K562 (cell line): ENCODE results near the gene TBC1D17. TPM values are rescaled to one million over a fixed set of nuclear protein-coding genes. Genes with fewer than 3 reads are reported as not detected.
A peak's percentile ranks its signal among the peaks of the same experiment; 100 is the strongest.

Source experiments
- CREB1 ChIP-seq, 2 experiments: sonication (generic) in 1 of 2; formaldehyde crosslinking in 1 of 2; IDR thresholded peaks; 2 replicates each; pipeline versions ENCODE4 v1.6.1 to v1.8.0; 2012 to 2022; ENCODE audit warnings: inconsistent platforms in 1 of 2, mild to moderate bottlenecking in 1 of 2, missing genetic modification reagents in 1 of 2, moderate library complexity in 1 of 2
- FOXA1 ChIP-seq: fragments of 450-650 bp; IDR thresholded peaks from 2 replicates; pipeline ENCODE4 v1.6.1; 2016; ENCODE audit warnings: mild to moderate bottlenecking, borderline replicate concordance
- PHF21A ChIP-seq: fragments of 450-650 bp; IDR thresholded peaks from 2 replicates; pipeline ENCODE4 v1.6.1; 2017; ENCODE audit warnings: low read depth, borderline replicate concordance
- SNRNP70 ChIP-seq: fragments of 200-400 bp; formaldehyde crosslinking; optimal IDR thresholded peaks from 2 replicates; pipeline ENCODE3; 2017; ENCODE audit warnings: low read depth, low read length
- SREBF1 ChIP-seq: fragments of 150-350 bp; IDR thresholded peaks from 2 replicates; pipeline ENCODE4 v1.6.1; 2014; ENCODE audit warnings: antibody characterized with exemption, low read depth, low read length, borderline replicate concordance
- ZZZ3 ChIP-seq: fragments of 450-650 bp; IDR thresholded peaks from 2 replicates; pipeline ENCODE4 v1.6.1; 2016; ENCODE audit warnings: antibody characterized with exemption, mild to moderate bottlenecking, moderate library complexity
- polyA plus RNA-seq, 8 experiments: library from polyadenylated mRNA; depleted of rRNA in 4 of 8; stranded (reverse) in 5 of 8; unstranded in 3 of 8; fragments of >200 nt; fragmentation: Nextera tagmentation in 2 of 8; fragmentation: Illumina TruSeq in 1 of 8; extraction: Ambion mirVana in 2 of 8; extraction: Trizol in 1 of 8; gene quantifications; 2 replicates each; pipeline versions ENCODE4 v1.2.1 to v1.2.3, GENCODE V29; 2011 to 2014; ENCODE audit warnings: inconsistent platforms in 1 of 8, missing spikeins in 1 of 8
- total RNA-seq, 7 experiments: library from RNA; depleted of rRNA in 6 of 7; stranded (reverse); fragments of >200 nt in 6 of 7; fragmentation: Illumina TruSeq in 2 of 7; extraction: Trizol in 2 of 7; gene quantifications; 2 replicates each; pipeline versions ENCODE4 v1.2.1 to v1.2.3, GENCODE V29; 2011 to 2021; ENCODE audit warnings: low replicate concordance in 1 of 7
- TF ChIP-seq, protein P1 (sequence below): fragments of 450-650 bp; formaldehyde crosslinking; IDR thresholded peaks from 2 replicates; pipeline ENCODE4 v1.4.0; 2022; ENCODE audit warnings: missing genetic modification characterization
- TF ChIP-seq, protein P2 (sequence below): sonication (generic); formaldehyde crosslinking; IDR thresholded peaks from 2 replicates; pipeline ENCODE4 v1.8.0; 2022; ENCODE audit warnings: mild to moderate bottlenecking, missing genetic modification reagents, borderline replicate concordance
- TF ChIP-seq, protein P3 (sequence below): sonication (generic); formaldehyde crosslinking; IDR thresholded peaks from 2 replicates; pipeline ENCODE4 v1.8.1; 2023; ENCODE audit warnings: mild to moderate bottlenecking, missing genetic modification reagents, moderate library complexity
- TF ChIP-seq, protein P4 (sequence below): fragments of 250-450 bp; sonication (Bioruptor Pico); IDR thresholded peaks from 2 replicates; pipeline ENCODE4 v1.4.0; 2020; ENCODE audit warnings: mild to moderate bottlenecking, moderate library complexity, borderline replicate concordance
- TF ChIP-seq, protein P5 (sequence below), 2 experiments: fragments of 450-650 bp; conservative IDR thresholded peaks; 2 replicates each; pipeline ENCODE4 v1.6.1; 2017; ENCODE audit warnings: mild to moderate bottlenecking in 2 of 2, moderate library complexity in 2 of 2
- TF ChIP-seq, protein P6 (sequence below): fragments of 250-450 bp; sonication (Bioruptor Pico); IDR thresholded peaks from 2 replicates; pipeline ENCODE4 v1.8.0; 2021; ENCODE audit warnings: moderate library complexity, mild to moderate bottlenecking, inconsistent platforms

The TBC1D17 gene
- total and polyA plus RNA-seq, 9 of the 15 experiments (the other 6 are each of a cell fraction or from before 2014, with no cell fraction given) = 0.42 to 16.0 (median 3.8) TPM

DNA sequence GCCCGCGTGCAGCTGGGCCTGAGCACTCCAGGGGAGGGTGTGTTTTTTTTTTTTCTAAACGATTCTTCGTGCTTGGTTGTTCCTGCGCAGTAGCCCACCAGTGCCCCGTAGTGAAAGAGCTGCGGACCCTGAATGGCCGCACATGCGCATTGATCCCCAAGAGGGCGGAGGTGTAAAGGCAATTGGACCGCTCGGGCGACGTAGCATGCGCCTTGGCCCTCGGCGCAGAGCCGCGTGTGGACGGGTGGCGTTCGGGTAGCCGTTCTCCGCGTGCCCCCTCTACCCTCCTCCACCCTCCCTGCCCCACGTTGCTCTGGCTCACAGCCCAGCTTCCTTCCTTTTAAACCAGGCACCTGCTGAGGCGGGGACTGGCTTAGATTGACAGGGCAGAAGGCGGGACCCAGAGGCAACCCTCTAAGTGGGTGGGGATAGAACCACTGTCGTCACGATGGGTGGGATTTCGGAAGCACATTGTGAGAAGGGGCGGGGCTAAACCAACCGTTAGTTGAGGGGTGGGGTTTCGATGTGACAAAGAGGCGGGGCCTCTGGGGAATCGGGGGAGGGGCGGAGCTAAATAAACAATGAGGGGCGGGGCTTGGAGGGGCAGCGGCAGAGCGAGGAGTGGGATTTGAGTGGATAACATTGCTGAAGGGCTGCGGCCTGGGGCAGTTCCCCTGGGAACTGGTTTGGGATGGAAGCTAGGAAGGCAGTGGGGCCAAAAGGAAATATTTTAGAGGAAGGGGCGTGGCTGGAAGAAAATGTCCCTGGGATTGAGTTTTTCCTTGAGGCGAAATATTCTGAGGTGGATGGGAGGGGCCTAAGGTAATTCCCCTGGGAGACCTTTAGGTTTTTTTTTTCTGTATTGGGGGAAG lies 52.3 kb downstream of the TBC1D17 start (continued):
- TF ChIP-seq, protein P1, sequence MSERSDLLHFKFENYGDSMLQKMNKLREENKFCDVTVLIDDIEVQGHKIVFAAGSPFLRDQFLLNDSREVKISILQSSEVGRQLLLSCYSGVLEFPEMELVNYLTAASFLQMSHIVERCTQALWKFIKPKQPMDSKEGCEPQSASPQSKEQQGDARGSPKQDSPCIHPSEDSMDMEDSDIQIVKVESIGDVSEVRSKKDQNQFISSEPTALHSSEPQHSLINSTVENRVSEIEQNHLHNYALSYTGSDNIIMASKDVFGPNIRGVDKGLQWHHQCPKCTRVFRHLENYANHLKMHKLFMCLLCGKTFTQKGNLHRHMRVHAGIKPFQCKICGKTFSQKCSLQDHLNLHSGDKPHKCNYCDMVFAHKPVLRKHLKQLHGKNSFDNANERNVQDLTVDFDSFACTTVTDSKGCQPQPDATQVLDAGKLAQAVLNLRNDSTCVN (CRISPR knock-in tag) = peak; percentile 74
- TF ChIP-seq SREBF1 (no peak), FOXA1 (no peak), ZZZ3 (no peak), SNRNP70 (no peak), PHF21A (no peak), CREB1 (IDR thresholded peaks at IDR 0.05) (peak; percentile 47; the same call in 1 of the 2 replicates), CREB1 (CRISPR knock-in tag; IDR thresholded peaks at IDR 0.05) (peak; percentile 69)
- TF ChIP-seq, protein P2, sequence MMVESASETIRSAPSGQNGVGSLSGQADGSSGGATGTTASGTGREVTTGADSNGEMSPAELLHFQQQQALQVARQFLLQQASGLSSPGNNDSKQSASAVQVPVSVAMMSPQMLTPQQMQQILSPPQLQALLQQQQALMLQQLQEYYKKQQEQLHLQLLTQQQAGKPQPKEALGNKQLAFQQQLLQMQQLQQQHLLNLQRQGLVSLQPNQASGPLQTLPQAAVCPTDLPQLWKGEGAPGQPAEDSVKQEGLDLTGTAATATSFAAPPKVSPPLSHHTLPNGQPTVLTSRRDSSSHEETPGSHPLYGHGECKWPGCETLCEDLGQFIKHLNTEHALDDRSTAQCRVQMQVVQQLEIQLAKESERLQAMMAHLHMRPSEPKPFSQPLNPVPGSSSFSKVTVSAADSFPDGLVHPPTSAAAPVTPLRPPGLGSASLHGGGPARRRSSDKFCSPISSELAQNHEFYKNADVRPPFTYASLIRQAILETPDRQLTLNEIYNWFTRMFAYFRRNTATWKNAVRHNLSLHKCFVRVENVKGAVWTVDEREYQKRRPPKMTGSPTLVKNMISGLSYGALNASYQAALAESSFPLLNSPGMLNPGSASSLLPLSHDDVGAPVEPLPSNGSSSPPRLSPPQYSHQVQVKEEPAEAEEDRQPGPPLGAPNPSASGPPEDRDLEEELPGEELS (CRISPR knock-in tag) = no peak; the same call in 1 of the 2 replicates
- TF ChIP-seq, protein P3, sequence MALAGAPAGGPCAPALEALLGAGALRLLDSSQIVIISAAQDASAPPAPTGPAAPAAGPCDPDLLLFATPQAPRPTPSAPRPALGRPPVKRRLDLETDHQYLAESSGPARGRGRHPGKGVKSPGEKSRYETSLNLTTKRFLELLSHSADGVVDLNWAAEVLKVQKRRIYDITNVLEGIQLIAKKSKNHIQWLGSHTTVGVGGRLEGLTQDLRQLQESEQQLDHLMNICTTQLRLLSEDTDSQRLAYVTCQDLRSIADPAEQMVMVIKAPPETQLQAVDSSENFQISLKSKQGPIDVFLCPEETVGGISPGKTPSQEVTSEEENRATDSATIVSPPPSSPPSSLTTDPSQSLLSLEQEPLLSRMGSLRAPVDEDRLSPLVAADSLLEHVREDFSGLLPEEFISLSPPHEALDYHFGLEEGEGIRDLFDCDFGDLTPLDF (CRISPR knock-in tag) = 0 out of 2 replicates have a peak, but pooled peaks have one; percentile 9
- TF ChIP-seq, protein P4, sequence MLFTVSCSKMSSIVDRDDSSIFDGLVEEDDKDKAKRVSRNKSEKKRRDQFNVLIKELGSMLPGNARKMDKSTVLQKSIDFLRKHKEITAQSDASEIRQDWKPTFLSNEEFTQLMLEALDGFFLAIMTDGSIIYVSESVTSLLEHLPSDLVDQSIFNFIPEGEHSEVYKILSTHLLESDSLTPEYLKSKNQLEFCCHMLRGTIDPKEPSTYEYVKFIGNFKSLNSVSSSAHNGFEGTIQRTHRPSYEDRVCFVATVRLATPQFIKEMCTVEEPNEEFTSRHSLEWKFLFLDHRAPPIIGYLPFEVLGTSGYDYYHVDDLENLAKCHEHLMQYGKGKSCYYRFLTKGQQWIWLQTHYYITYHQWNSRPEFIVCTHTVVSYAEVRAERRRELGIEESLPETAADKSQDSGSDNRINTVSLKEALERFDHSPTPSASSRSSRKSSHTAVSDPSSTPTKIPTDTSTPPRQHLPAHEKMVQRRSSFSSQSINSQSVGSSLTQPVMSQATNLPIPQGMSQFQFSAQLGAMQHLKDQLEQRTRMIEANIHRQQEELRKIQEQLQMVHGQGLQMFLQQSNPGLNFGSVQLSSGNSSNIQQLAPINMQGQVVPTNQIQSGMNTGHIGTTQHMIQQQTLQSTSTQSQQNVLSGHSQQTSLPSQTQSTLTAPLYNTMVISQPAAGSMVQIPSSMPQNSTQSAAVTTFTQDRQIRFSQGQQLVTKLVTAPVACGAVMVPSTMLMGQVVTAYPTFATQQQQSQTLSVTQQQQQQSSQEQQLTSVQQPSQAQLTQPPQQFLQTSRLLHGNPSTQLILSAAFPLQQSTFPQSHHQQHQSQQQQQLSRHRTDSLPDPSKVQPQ = no peak
- TF ChIP-seq, protein P5, sequence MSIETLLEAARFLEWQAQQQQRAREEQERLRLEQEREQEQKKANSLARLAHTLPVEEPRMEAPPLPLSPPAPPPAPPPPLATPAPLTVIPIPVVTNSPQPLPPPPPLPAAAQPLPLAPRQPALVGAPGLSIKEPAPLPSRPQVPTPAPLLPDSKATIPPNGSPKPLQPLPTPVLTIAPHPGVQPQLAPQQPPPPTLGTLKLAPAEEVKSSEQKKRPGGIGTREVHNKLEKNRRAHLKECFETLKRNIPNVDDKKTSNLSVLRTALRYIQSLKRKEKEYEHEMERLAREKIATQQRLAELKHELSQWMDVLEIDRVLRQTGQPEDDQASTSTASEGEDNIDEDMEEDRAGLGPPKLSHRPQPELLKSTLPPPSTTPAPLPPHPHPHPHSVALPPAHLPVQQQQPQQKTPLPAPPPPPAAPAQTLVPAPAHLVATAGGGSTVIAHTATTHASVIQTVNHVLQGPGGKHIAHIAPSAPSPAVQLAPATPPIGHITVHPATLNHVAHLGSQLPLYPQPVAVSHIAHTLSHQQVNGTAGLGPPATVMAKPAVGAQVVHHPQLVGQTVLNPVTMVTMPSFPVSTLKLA (conservative IDR thresholded peaks at IDR 0.05) = peak; percentile 85 to 92
- TF ChIP-seq, protein P6, sequence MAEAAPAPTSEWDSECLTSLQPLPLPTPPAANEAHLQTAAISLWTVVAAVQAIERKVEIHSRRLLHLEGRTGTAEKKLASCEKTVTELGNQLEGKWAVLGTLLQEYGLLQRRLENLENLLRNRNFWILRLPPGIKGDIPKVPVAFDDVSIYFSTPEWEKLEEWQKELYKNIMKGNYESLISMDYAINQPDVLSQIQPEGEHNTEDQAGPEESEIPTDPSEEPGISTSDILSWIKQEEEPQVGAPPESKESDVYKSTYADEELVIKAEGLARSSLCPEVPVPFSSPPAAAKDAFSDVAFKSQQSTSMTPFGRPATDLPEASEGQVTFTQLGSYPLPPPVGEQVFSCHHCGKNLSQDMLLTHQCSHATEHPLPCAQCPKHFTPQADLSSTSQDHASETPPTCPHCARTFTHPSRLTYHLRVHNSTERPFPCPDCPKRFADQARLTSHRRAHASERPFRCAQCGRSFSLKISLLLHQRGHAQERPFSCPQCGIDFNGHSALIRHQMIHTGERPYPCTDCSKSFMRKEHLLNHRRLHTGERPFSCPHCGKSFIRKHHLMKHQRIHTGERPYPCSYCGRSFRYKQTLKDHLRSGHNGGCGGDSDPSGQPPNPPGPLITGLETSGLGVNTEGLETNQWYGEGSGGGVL (CRISPR knock-in tag) = no peak
